HPDE6-E6E7 (cell line): ENCODE data around the gene SLX4.
A peak's percentile ranks its signal among the peaks of the same experiment; 100 is the strongest.
"Not testable (repeated sequence)": the region's sequence is repeated elsewhere in the genome, so short reads cannot be mapped to it uniquely, and the experiment has no call there.

Experiments
- DNase-seq: peaks from one replicate; pipeline ENCODE4 v3.0.0; 2011; ENCODE audit warnings: missing footprints; ENCODE audit errors: extremely low spot score

The SLX4 gene

GRCh38 chr16:3611146-3611975 lies at the start of gene SLX4:
Gene SLX4 (minus strand): TSS chr16:3611606. CDS start chr16:3608964, 2,642 bp downstream.
- peak; percentile 99 for DNase-seq

GRCh38 chr16:3659251-3659650 lies 47.8 kb upstream of the SLX4 start:
- DNase-seq, result no peak

GRCh38 chr16:3656491-3657468 lies 45.4 kb upstream of the SLX4 start:
- no peak for DNase-seq

- DNase-seq, result not testable (repeated sequence)
These were observed 44.7 kb upstream of the SLX4 start for GRCh38 chr16:3656160-3656490.

GRCh38 chr16:3655396-3656159 lies 44.2 kb upstream of the SLX4 start:
- DNase-seq, result no peak

- no peak for DNase-seq
These were observed 43.6 kb upstream of the SLX4 start for GRCh38 chr16:3655030-3655395.

- DNase-seq, result peak; percentile 71
These were observed 43.0 kb upstream of the SLX4 start, which contains the start of gene DNASE1 for GRCh38 chr16:3654249-3654991. Gene DNASE1 (plus strand): TSS chr16:3654691. CDS start chr16:3655374, 683 bp downstream.

GRCh38 chr16:3652373-3653195 lies 41.2 kb upstream of the SLX4 start:
- no peak for DNase-seq

GRCh38 chr16:3651461-3652372 lies 40.3 kb upstream of the SLX4 start:
- DNase-seq, result no peak

- no peak for DNase-seq
These were observed 39.3 kb upstream of the SLX4 start for GRCh38 chr16:3650631-3651265.

- peak; percentile 38 for DNase-seq
These were observed 35.0 kb upstream of the SLX4 start for GRCh38 chr16:3646348-3646920.

GRCh38 chr16:3645504-3646347 lies 34.3 kb upstream of the SLX4 start:
- no peak for DNase-seq

- no peak for DNase-seq
These were observed 33.7 kb upstream of the SLX4 start for GRCh38 chr16:3645108-3645503.

- DNase-seq, result no peak
These were observed 31.8 kb upstream of the SLX4 start for GRCh38 chr16:3643095-3643730.

GRCh38 chr16:3642397-3643094 lies 31.1 kb upstream of the SLX4 start:
- peak; percentile 85 for DNase-seq

- DNase-seq, result no peak
These were observed 30.5 kb upstream of the SLX4 start for GRCh38 chr16:3641801-3642396.
